Measurements from ENCODE around the gene CHD3.
A peak's percentile ranks its signal among the peaks of the same experiment; 100 is the strongest.

GRCh38 chr17:7841396-7841914 lies 47.1 kb upstream of the CHD3 start:
- TF ChIP-seq CTCF (IDR thresholded peaks at IDR 0.05; ENCODE audit: low read length) (peak; percentile 32; the same call in 1 of the 2 replicates), EZH2 (IDR thresholded peaks at IDR 0.05; ENCODE audit: borderline replicate concordance, low read length) (no peak)

Measured in OCI-LY1 (cell line).